Astrocyte of the spinal cord (primary cell): ENCODE data around the gene HSPA4L.

Source experiments
- DNase-seq: peaks from one replicate; pipeline ENCODE4 v3.0.0; 2011; ENCODE audit warnings: low read depth, low spot score
- H3K4me3 ChIP-seq: 2 replicates; pipeline ENCODE4 v1.5.1; 2011; ENCODE audit warnings: low read depth, mild to moderate bottlenecking, low read length, moderate library complexity
- CTCF ChIP-seq: IDR thresholded peaks from 2 replicates; pipeline ENCODE4 v1.5.1; 2012; ENCODE audit warnings: low read depth, mild to moderate bottlenecking, low read length, inconsistent platforms
- in situ Hi-C: cut with HindIII; loops from 2 replicates; pipeline ENCODE4 v1.10.0; 2017; ENCODE audit warnings: low sequenced_read_pairs

The HSPA4L gene

GRCh38 chr4:127783026-127783769 lies 1.1 kb downstream of the HSPA4L start:
- DNase-seq = peak; percentile 62
- H3K4me3 ChIP-seq = peak overlapping the region; percentile 88
- in situ Hi-C loops = no loop called here
- no peak for TF ChIP-seq CTCF

GRCh38 chr4:127783955-127784770 lies 2.0 kb downstream of the HSPA4L start:
- H3K4me3 ChIP-seq = no peak overlapping the region
- no peak for DNase-seq
- in situ Hi-C loops = no loop called here
- TF ChIP-seq CTCF = no peak

GRCh38 chr4:127788517-127788916 lies 6.4 kb downstream of the HSPA4L start:
- in situ Hi-C loops = no loop called here
- no peak overlapping the region for H3K4me3 ChIP-seq
- DNase-seq = no peak
- TF ChIP-seq CTCF = peak; percentile 10

- in situ Hi-C loops = no loop called here
- no peak for DNase-seq
- H3K4me3 ChIP-seq = no peak overlapping the region
- no peak for TF ChIP-seq CTCF
Observed at GRCh38 chr4:127791391-127791790, 9.3 kb downstream of the HSPA4L start.

GRCh38 chr4:127793528-127793927 lies 11.4 kb downstream of the HSPA4L start:
- no peak for DNase-seq
- in situ Hi-C loops = no loop called here
- TF ChIP-seq CTCF = no peak
- H3K4me3 ChIP-seq = no peak overlapping the region

- in situ Hi-C loops = no loop called here
- no peak for DNase-seq
- no peak for TF ChIP-seq CTCF
Observed at GRCh38 chr4:127799711-127800110, 17.6 kb downstream of the HSPA4L start.

More at GRCh38 chr4:127799711-127800110, 17.6 kb downstream of the HSPA4L start:
- no peak overlapping the region for H3K4me3 ChIP-seq
